T-helper 1 cell treated with Interleukin-12 subunit alpha and Interleukin-12 subunit beta and Interleukin-4 antibody, amounts not matched to agents 30 μg/mL and 1 μg/mL, for 36 hours (primary cell): ENCODE measurements around the gene CELA2A.
"Not testable (repeated sequence)": the region's sequence is repeated elsewhere in the genome, so short reads cannot be mapped to it uniquely, and the experiment has no call there.

Source experiments
- H3K27ac Mint-ChIP-seq: one replicate; pipeline ENCODE4 v1.8.0; 2021; ENCODE audit warnings: mild to moderate bottlenecking, mixed read lengths
- H3K27me3 Mint-ChIP-seq: one replicate; pipeline ENCODE4 v1.8.0; 2021; ENCODE audit warnings: low read depth, mixed read lengths
- H3K36me3 Mint-ChIP-seq: one replicate; pipeline ENCODE4 v1.8.0; 2021; ENCODE audit warnings: low read depth, mixed read lengths
- H3K4me1 Mint-ChIP-seq: one replicate; pipeline ENCODE4 v1.8.0; 2021; ENCODE audit warnings: low read depth, mixed read lengths
- H3K4me3 Mint-ChIP-seq: one replicate; pipeline ENCODE4 v1.8.0; 2021; ENCODE audit warnings: mild to moderate bottlenecking, moderate library complexity, mixed read lengths
- H3K9me3 Mint-ChIP-seq: one replicate; pipeline ENCODE4 v1.8.0; 2021; ENCODE audit warnings: mixed read lengths

Gene CELA2A

GRCh38 chr1:15463064-15463800 lies 6.7 kb downstream of the CELA2A start:
- H3K36me3 Mint-ChIP-seq, H3K27ac Mint-ChIP-seq, H3K9me3 Mint-ChIP-seq, H3K4me1 Mint-ChIP-seq, H3K27me3 Mint-ChIP-seq, H3K4me3 Mint-ChIP-seq: not testable (repeated sequence)

GRCh38 chr1:15463926-15464322 lies 7.4 kb downstream of the CELA2A start:
- H3K4me1 Mint-ChIP-seq, H3K27me3 Mint-ChIP-seq, H3K27ac Mint-ChIP-seq, H3K4me3 Mint-ChIP-seq, H3K36me3 Mint-ChIP-seq, H3K9me3 Mint-ChIP-seq: not testable (repeated sequence)

- Mint-ChIP-seq H3K36me3 (no peaks in the 10 kb centered on the region), H3K4me3 (no peak overlapping the region), H3K4me1 (no peaks in the 10 kb centered on the region), H3K27me3 (peaks cover 3% of the 10 kb centered on the region), H3K27ac (no peak overlapping the region), H3K9me3 (no peaks in the 10 kb centered on the region)
Observed at GRCh38 chr1:15465674-15466073, 9.1 kb downstream of the CELA2A start.

- H3K36me3 Mint-ChIP-seq, H3K4me3 Mint-ChIP-seq, H3K27me3 Mint-ChIP-seq, H3K4me1 Mint-ChIP-seq, H3K9me3 Mint-ChIP-seq, H3K27ac Mint-ChIP-seq: not testable (repeated sequence)
Observed at GRCh38 chr1:15466955-15467625, 10.6 kb downstream of the CELA2A start.

GRCh38 chr1:15468145-15468544 lies 11.6 kb downstream of the CELA2A start:
- peaks cover 3% of the 10 kb centered on the region for H3K27me3 Mint-ChIP-seq
- no peaks in the 10 kb centered on the region for H3K4me1 Mint-ChIP-seq

GRCh38 chr1:15469361-15469760 lies 12.8 kb downstream of the CELA2A start:
- Mint-ChIP-seq H3K9me3 (no peaks in the 10 kb centered on the region), H3K27me3 (peaks cover 2% of the 10 kb centered on the region), H3K4me1 (no peaks in the 10 kb centered on the region), H3K4me3 (no peak overlapping the region), H3K36me3 (no peaks in the 10 kb centered on the region), H3K27ac (no peak overlapping the region)

More at GRCh38 chr1:15468145-15468544, 11.6 kb downstream of the CELA2A start:
- Mint-ChIP-seq H3K9me3 (no peaks in the 10 kb centered on the region), H3K27ac (no peak overlapping the region), H3K4me3 (no peak overlapping the region), H3K36me3 (no peaks in the 10 kb centered on the region)

- H3K27ac Mint-ChIP-seq, H3K4me1 Mint-ChIP-seq: not testable (repeated sequence)
Observed at GRCh38 chr1:15469821-15470448, 13.4 kb downstream of the CELA2A start.

GRCh38 chr1:15471067-15471466 lies 14.5 kb downstream of the CELA2A start:
- not testable (repeated sequence) for H3K4me3 Mint-ChIP-seq, H3K27me3 Mint-ChIP-seq, H3K4me1 Mint-ChIP-seq, H3K27ac Mint-ChIP-seq, H3K36me3 Mint-ChIP-seq, H3K9me3 Mint-ChIP-seq

More at GRCh38 chr1:15469821-15470448, 13.4 kb downstream of the CELA2A start:
- H3K27me3 Mint-ChIP-seq, H3K36me3 Mint-ChIP-seq, H3K4me3 Mint-ChIP-seq, H3K9me3 Mint-ChIP-seq: not testable (repeated sequence)

GRCh38 chr1:15471723-15472122 lies 15.2 kb downstream of the CELA2A start:
- not testable (repeated sequence) for H3K36me3 Mint-ChIP-seq, H3K9me3 Mint-ChIP-seq, H3K27ac Mint-ChIP-seq, H3K4me3 Mint-ChIP-seq, H3K4me1 Mint-ChIP-seq, H3K27me3 Mint-ChIP-seq

- no peaks in the 10 kb centered on the region for H3K27me3 Mint-ChIP-seq
- no peak overlapping the region for H3K27ac Mint-ChIP-seq
- no peaks in the 10 kb centered on the region for H3K9me3 Mint-ChIP-seq
- no peaks in the 10 kb centered on the region for H3K36me3 Mint-ChIP-seq
- no peaks in the 10 kb centered on the region for H3K4me1 Mint-ChIP-seq
- no peak overlapping the region for H3K4me3 Mint-ChIP-seq
Observed at GRCh38 chr1:15472587-15472986, 16.1 kb downstream of the CELA2A start.

- no peak within 1 kb of the TSS for H3K27ac Mint-ChIP-seq
- H3K4me1 Mint-ChIP-seq, result no peaks in the 10 kb centered on the region
- no peaks in the 10 kb centered on the region for H3K9me3 Mint-ChIP-seq
- no peaks in the 10 kb centered on the region for H3K27me3 Mint-ChIP-seq
- no peaks in the 10 kb centered on the region for H3K36me3 Mint-ChIP-seq
- H3K4me3 Mint-ChIP-seq, result no peak within 1 kb of the TSS
Observed at GRCh38 chr1:15475752-15476314, 19.3 kb downstream of the CELA2A start, which contains the start of gene CELA2B. TSS of gene CELA2B (plus strand) at chr1:15476104. CDS start at chr1:15476126, 22 bp downstream.

GRCh38 chr1:15476927-15477326 lies 20.4 kb downstream of the CELA2A start:
- Mint-ChIP-seq H3K27me3 (no peaks in the 10 kb centered on the region), H3K27ac (no peak overlapping the region), H3K36me3 (no peaks in the 10 kb centered on the region), H3K4me1 (no peaks in the 10 kb centered on the region), H3K9me3 (no peaks in the 10 kb centered on the region), H3K4me3 (no peak overlapping the region)

GRCh38 chr1:15477646-15478212 lies 21.2 kb downstream of the CELA2A start:
- H3K27me3 Mint-ChIP-seq, result no peaks in the 10 kb centered on the region
- no peaks in the 10 kb centered on the region for H3K4me1 Mint-ChIP-seq
- H3K27ac Mint-ChIP-seq, result no peak overlapping the region
- no peak overlapping the region for H3K4me3 Mint-ChIP-seq
- H3K9me3 Mint-ChIP-seq, result no peaks in the 10 kb centered on the region
- H3K36me3 Mint-ChIP-seq, result no peaks in the 10 kb centered on the region

GRCh38 chr1:15479654-15480347 lies 23.3 kb downstream of the CELA2A start:
- Mint-ChIP-seq H3K27ac (no peak overlapping the region), H3K4me1 (no peaks in the 10 kb centered on the region), H3K9me3 (no peaks in the 10 kb centered on the region)

More at GRCh38 chr1:15479654-15480347, 23.3 kb downstream of the CELA2A start:
- Mint-ChIP-seq H3K4me3 (no peak overlapping the region), H3K27me3 (no peaks in the 10 kb centered on the region), H3K36me3 (peaks cover 4% of the 10 kb centered on the region)
